Memory B cell (primary cell): ENCODE data around the gene ATP5F1D.

Experiments used
- ATAC-seq: fragments of 150-1000 bp; cut with Tn5 transposase; 2 replicates; pipeline ENCODE4 v1.10.0; 2021; ENCODE audit warnings: low read depth, mild to moderate bottlenecking, moderate library complexity
- DNase-seq, 2 donors: peaks; one replicate each; pipeline ENCODE4 v3.0.0; 2022; ENCODE audit warnings: low spot score in 2 of 2
- H3K27ac Mint-ChIP-seq: one replicate; pipeline ENCODE4 v1.8.0; 2022; ENCODE audit warnings: mild to moderate bottlenecking, moderate library complexity, mixed read lengths
- H3K27me3 Mint-ChIP-seq: one replicate; pipeline ENCODE4 v1.8.0; 2022; ENCODE audit warnings: mixed read lengths
- H3K36me3 Mint-ChIP-seq: one replicate; pipeline ENCODE4 v1.8.0; 2022; ENCODE audit warnings: mild to moderate bottlenecking, mixed read lengths
- H3K4me1 Mint-ChIP-seq: one replicate; pipeline ENCODE4 v1.8.0; 2022; ENCODE audit warnings: mixed read lengths
- H3K4me3 Mint-ChIP-seq: one replicate; pipeline ENCODE4 v1.8.0; 2022; ENCODE audit warnings: mild to moderate bottlenecking, moderate library complexity, mixed read lengths
- H3K9me3 Mint-ChIP-seq: one replicate; pipeline ENCODE4 v1.8.0; 2022; ENCODE audit warnings: mixed read lengths

Gene ATP5F1D

GRCh38 chr19:1260749-1261537 is 19.4 kb downstream of the ATP5F1D start:
- H3K9me3 Mint-ChIP-seq: no peaks in the 10 kb centered on the region
- H3K4me3 Mint-ChIP-seq: peak overlapping the region; percentile 98
- ATAC-seq (peak; percentile 61), DNase-seq (peak; percentile 91 to 97)
- H3K27ac Mint-ChIP-seq: peak overlapping the region; percentile 99
- peaks cover 43% of the 10 kb centered on the region for H3K4me1 Mint-ChIP-seq
- no peaks in the 10 kb centered on the region for H3K27me3 Mint-ChIP-seq
- peaks cover 8% of the 10 kb centered on the region for H3K36me3 Mint-ChIP-seq

- Mint-ChIP-seq H3K4me3 (peak overlapping the region; percentile 98), H3K27ac (peak overlapping the region; percentile 99), H3K27me3 (no peaks in the 10 kb centered on the region), H3K36me3 (peaks cover 8% of the 10 kb centered on the region), H3K4me1 (peaks cover 43% of the 10 kb centered on the region), H3K9me3 (no peaks in the 10 kb centered on the region)
- DNase-seq (no peak), ATAC-seq (no peak)
Observed at GRCh38 chr19:1261538-1261797, 19.9 kb downstream of the ATP5F1D start.

GRCh38 chr19:1261798-1262622 is 20.5 kb downstream of the ATP5F1D start:
- Mint-ChIP-seq H3K4me3 (peak overlapping the region; percentile 98), H3K27ac (peak overlapping the region; percentile 99), H3K27me3 (no peaks in the 10 kb centered on the region), H3K4me1 (peaks cover 43% of the 10 kb centered on the region), H3K36me3 (peaks cover 8% of the 10 kb centered on the region), H3K9me3 (no peaks in the 10 kb centered on the region)
- peak; percentile 2 for ATAC-seq
- DNase-seq: peak; percentile 61 to 73

GRCh38 chr19:1262623-1263123 is 21.1 kb downstream of the ATP5F1D start:
- Mint-ChIP-seq H3K4me1 (peaks cover 44% of the 10 kb centered on the region), H3K27me3 (no peaks in the 10 kb centered on the region)
- no peak for DNase-seq

GRCh38 chr19:1263188-1263587 is 21.6 kb downstream of the ATP5F1D start:
- Mint-ChIP-seq H3K36me3 (peaks cover 3% of the 10 kb centered on the region), H3K27ac (peak overlapping the region; percentile 99), H3K4me1 (peaks cover 49% of the 10 kb centered on the region), H3K9me3 (no peaks in the 10 kb centered on the region), H3K4me3 (peak overlapping the region; percentile 92), H3K27me3 (no peaks in the 10 kb centered on the region)
- ATAC-seq (no peak), DNase-seq (no peak)

More at GRCh38 chr19:1262623-1263123, 21.1 kb downstream of the ATP5F1D start:
- Mint-ChIP-seq H3K36me3 (peaks cover 4% of the 10 kb centered on the region), H3K27ac (peak overlapping the region; percentile 99), H3K9me3 (no peaks in the 10 kb centered on the region), H3K4me3 (peak overlapping the region; percentile 92)
- no peak for ATAC-seq

- ATAC-seq (peak; percentile 24), DNase-seq (peak; percentile 77 to 78)
- Mint-ChIP-seq H3K27me3 (no peaks in the 10 kb centered on the region), H3K4me1 (peaks cover 55% of the 10 kb centered on the region), H3K4me3 (peak overlapping the region; percentile 90), H3K27ac (peak overlapping the region; percentile 99), H3K9me3 (no peaks in the 10 kb centered on the region), H3K36me3 (peaks cover 5% of the 10 kb centered on the region)
Observed at GRCh38 chr19:1264801-1265614, 23.5 kb downstream of the ATP5F1D start.

- Mint-ChIP-seq H3K27ac (peak overlapping the region; percentile 99), H3K9me3 (no peaks in the 10 kb centered on the region), H3K36me3 (peaks cover 10% of the 10 kb centered on the region), H3K27me3 (no peaks in the 10 kb centered on the region), H3K4me1 (peaks cover 60% of the 10 kb centered on the region), H3K4me3 (peak overlapping the region; percentile 90)
- DNase-seq (peak in 1 of 2 donors; percentile 31), ATAC-seq (no peak)
Observed at GRCh38 chr19:1265615-1266128, 24.1 kb downstream of the ATP5F1D start.

- Mint-ChIP-seq H3K4me1 (peaks cover 64% of the 10 kb centered on the region), H3K27me3 (no peaks in the 10 kb centered on the region), H3K9me3 (no peaks in the 10 kb centered on the region), H3K4me3 (peak overlapping the region; percentile 80), H3K36me3 (peaks cover 16% of the 10 kb centered on the region), H3K27ac (peak overlapping the region; percentile 99)
- peak; percentile 38 for ATAC-seq
- DNase-seq: peak; percentile 93
Observed at GRCh38 chr19:1266129-1266915, 24.8 kb downstream of the ATP5F1D start.

- peak; percentile 7 for ATAC-seq
- Mint-ChIP-seq H3K4me3 (peak overlapping the region; percentile 80), H3K27ac (peak overlapping the region; percentile 99), H3K36me3 (peaks cover 22% of the 10 kb centered on the region), H3K27me3 (no peaks in the 10 kb centered on the region), H3K4me1 (peaks cover 61% of the 10 kb centered on the region), H3K9me3 (no peaks in the 10 kb centered on the region)
- DNase-seq: peak; percentile 86 to 96
Observed at GRCh38 chr19:1266916-1267476, 25.4 kb downstream of the ATP5F1D start.

GRCh38 chr19:1267477-1268225 is 26.1 kb downstream of the ATP5F1D start:
- Mint-ChIP-seq H3K4me1 (peaks cover 61% of the 10 kb centered on the region), H3K27me3 (no peaks in the 10 kb centered on the region), H3K36me3 (peaks cover 22% of the 10 kb centered on the region), H3K27ac (peak overlapping the region; percentile 98), H3K4me3 (peak overlapping the region; percentile 61), H3K9me3 (no peaks in the 10 kb centered on the region)
- DNase-seq: no peak
- ATAC-seq: no peak

- no peak for DNase-seq
- peak overlapping the region; percentile 98 for H3K27ac Mint-ChIP-seq
- no peaks in the 10 kb centered on the region for H3K9me3 Mint-ChIP-seq
- peaks cover 58% of the 10 kb centered on the region for H3K4me1 Mint-ChIP-seq
- no peaks in the 10 kb centered on the region for H3K27me3 Mint-ChIP-seq
- ATAC-seq: no peak
- H3K4me3 Mint-ChIP-seq: peak overlapping the region; percentile 85
- H3K36me3 Mint-ChIP-seq: peaks cover 26% of the 10 kb centered on the region
Observed at GRCh38 chr19:1268226-1269064, 26.9 kb downstream of the ATP5F1D start.
